ENCODE measurements around the gene PPP2R2B.

PPP2R2B gene

GRCh38 chr5:146832985-146833732 is 45.4 kb downstream of the PPP2R2B start:
- H3K27ac ChIP-seq, result no peak overlapping the region
- no peak for TF ChIP-seq CTCF (IDR thresholded peaks at IDR 0.05)

GRCh38 chr5:146828385-146828784 is 50.2 kb downstream of the PPP2R2B start:
- Histone ChIP-seq H3K27ac (no peak overlapping the region), H3K4me3 (no peak overlapping the region)
- no peak for TF ChIP-seq CTCF (IDR thresholded peaks at IDR 0.05)
- DNase-seq (ENCODE audit: low spot score), result no peak

More at GRCh38 chr5:146832985-146833732, 45.4 kb downstream of the PPP2R2B start:
- H3K4me3 ChIP-seq, result no peak overlapping the region
- DNase-seq (ENCODE audit: low spot score), result no peak

- H3K4me3 ChIP-seq, result no peak overlapping the region
- no peak for TF ChIP-seq CTCF (IDR thresholded peaks at IDR 0.05)
- no peak overlapping the region for H3K27ac ChIP-seq
- no peak for DNase-seq (ENCODE audit: low spot score)
These were observed 50.7 kb downstream of the PPP2R2B start for GRCh38 chr5:146827901-146828300.

GRCh38 chr5:146825033-146825432 is 53.5 kb downstream of the PPP2R2B start:
- TF ChIP-seq CTCF (IDR thresholded peaks at IDR 0.05), result no peak
- no peak overlapping the region for H3K27ac ChIP-seq
- H3K4me3 ChIP-seq, result no peak overlapping the region
- DNase-seq (ENCODE audit: low spot score), result no peak

GRCh38 chr5:146821732-146822131 is 56.8 kb downstream of the PPP2R2B start:
- H3K27ac ChIP-seq, result no peak overlapping the region
- DNase-seq (ENCODE audit: low spot score), result no peak
- H3K4me3 ChIP-seq, result no peak overlapping the region
- TF ChIP-seq CTCF (IDR thresholded peaks at IDR 0.05), result no peak

GRCh38 chr5:146820987-146821386 is 57.6 kb downstream of the PPP2R2B start:
- Histone ChIP-seq H3K4me3 (no peak overlapping the region), H3K27ac (no peak overlapping the region)
- TF ChIP-seq CTCF (IDR thresholded peaks at IDR 0.05), result no peak
- DNase-seq (ENCODE audit: low spot score), result no peak

- H3K27ac ChIP-seq, result no peak overlapping the region
- DNase-seq (ENCODE audit: low spot score), result no peak
- H3K4me3 ChIP-seq, result no peak overlapping the region
- TF ChIP-seq CTCF (IDR thresholded peaks at IDR 0.05), result no peak
These were observed 59.7 kb downstream of the PPP2R2B start for GRCh38 chr5:146818822-146819221.
